ENCODE measurements around the gene CDK6.

DNA sequence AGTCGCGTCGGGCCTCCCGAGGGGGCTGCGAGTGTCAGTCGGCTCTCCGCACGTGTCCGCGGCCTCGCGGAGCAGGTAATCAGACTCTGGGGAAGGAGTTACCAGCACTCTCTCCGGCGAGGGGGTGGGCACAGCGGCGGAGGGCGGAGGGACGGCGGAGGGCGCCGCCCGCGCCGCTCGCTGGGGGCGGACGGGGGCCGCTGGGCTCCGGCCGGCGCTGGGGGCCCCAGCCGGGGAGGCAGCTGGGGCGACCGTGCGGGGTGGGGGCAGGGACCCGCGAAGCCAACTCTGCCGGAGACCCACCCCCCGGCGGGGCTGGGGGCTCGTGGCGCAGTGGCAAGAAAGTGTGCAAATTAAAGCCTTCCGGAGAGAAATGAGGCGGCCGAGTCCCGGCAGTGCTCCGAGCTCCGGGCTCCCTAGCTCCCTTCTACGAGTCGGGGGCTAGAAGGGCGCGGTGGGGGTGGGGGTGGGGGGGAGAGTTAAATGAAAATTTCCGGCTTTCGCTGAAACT is at the start of gene CDK6:
- TF ChIP-seq, protein P1, sequence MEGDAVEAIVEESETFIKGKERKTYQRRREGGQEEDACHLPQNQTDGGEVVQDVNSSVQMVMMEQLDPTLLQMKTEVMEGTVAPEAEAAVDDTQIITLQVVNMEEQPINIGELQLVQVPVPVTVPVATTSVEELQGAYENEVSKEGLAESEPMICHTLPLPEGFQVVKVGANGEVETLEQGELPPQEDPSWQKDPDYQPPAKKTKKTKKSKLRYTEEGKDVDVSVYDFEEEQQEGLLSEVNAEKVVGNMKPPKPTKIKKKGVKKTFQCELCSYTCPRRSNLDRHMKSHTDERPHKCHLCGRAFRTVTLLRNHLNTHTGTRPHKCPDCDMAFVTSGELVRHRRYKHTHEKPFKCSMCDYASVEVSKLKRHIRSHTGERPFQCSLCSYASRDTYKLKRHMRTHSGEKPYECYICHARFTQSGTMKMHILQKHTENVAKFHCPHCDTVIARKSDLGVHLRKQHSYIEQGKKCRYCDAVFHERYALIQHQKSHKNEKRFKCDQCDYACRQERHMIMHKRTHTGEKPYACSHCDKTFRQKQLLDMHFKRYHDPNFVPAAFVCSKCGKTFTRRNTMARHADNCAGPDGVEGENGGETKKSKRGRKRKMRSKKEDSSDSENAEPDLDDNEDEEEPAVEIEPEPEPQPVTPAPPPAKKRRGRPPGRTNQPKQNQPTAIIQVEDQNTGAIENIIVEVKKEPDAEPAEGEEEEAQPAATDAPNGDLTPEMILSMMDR (optimal IDR thresholded peaks at IDR 0.05 in 1 of 3, IDR thresholded peaks at IDR 0.05 in 1 of 3, conservative IDR thresholded peaks at IDR 0.05 in 1 of 3; ENCODE audit: extremely low read depth in 1 of 3, insufficient read depth in 2 of 3, low read length in 3 of 3): no peak
- no peak for TF ChIP-seq EZH2 (IDR thresholded peaks at IDR 0.05; ENCODE audit: low read length)

Measured in keratinocyte (primary cell).